ENCODE data around the gene ZNF419.

Gene ZNF419

GRCh38 chr19:57527136-57527881 is 39.8 kb downstream of the ZNF419 start, which contains the start of gene ZNF549:
Gene ZNF549, plus strand, starts transcription at chr19:57527356. Its CDS starts 218 bp downstream, at chr19:57527574.
- Histone ChIP-seq H3K4me1 (ENCODE audit: control insufficient read depth, insufficient read depth, low read length, unreplicated experiment) (peaks cover 6% of the 10 kb centered on the region), H3K27ac (ENCODE audit: low read depth, low read length) (no peak within 1 kb of the TSS)

GRCh38 chr19:57537953-57538547 is 50.5 kb downstream of the ZNF419 start:
- Histone ChIP-seq H3K27me3 (ENCODE audit: insufficient read depth, low read length) (no peaks in the 10 kb centered on the region), H2AFZ (ENCODE audit: low read length, unreplicated experiment) (no peak overlapping the region), H3K4me1 (ENCODE audit: control insufficient read depth, insufficient read depth, low read length, unreplicated experiment) (no peaks in the 10 kb centered on the region), H3K36me3 (ENCODE audit: insufficient read depth, low read length) (peaks cover 77% of the 10 kb centered on the region), H3K4me3 (ENCODE audit: low read depth, low read length) (no peak overlapping the region), H3K27ac (ENCODE audit: low read depth, low read length) (no peak overlapping the region), H3K79me2 (ENCODE audit: control insufficient read depth, insufficient read depth, low read length, unreplicated experiment) (no peaks in the 10 kb centered on the region)

More at GRCh38 chr19:57527136-57527881, 39.8 kb downstream of the ZNF419 start, which contains the start of gene ZNF549:
- Histone ChIP-seq H3K79me2 (ENCODE audit: control insufficient read depth, insufficient read depth, low read length, unreplicated experiment) (peaks cover 16% of the 10 kb centered on the region), H2AFZ (ENCODE audit: low read length, unreplicated experiment) (peak within 1 kb of the TSS; percentile 74), H3K4me3 (ENCODE audit: low read depth, low read length) (peak within 1 kb of the TSS; percentile 88), H3K27me3 (ENCODE audit: insufficient read depth, low read length) (no peaks in the 10 kb centered on the region), H3K36me3 (ENCODE audit: insufficient read depth, low read length) (peaks cover 19% of the 10 kb centered on the region)

Data from ACC112 (cell line).